SK-N-DZ (cell line): ENCODE data around the gene ZNF672.
A peak's percentile ranks its signal among the peaks of the same experiment; 100 is the strongest.
"Not testable (repeated sequence)": the region's sequence is repeated elsewhere in the genome, so short reads cannot be mapped to it uniquely, and the experiment has no call there.

Experiments used
- DNase-seq: peaks from one replicate; pipeline ENCODE4 v3.0.0-alpha.2; 2015; ENCODE audit warnings: low spot score

ZNF672 gene

DNA sequence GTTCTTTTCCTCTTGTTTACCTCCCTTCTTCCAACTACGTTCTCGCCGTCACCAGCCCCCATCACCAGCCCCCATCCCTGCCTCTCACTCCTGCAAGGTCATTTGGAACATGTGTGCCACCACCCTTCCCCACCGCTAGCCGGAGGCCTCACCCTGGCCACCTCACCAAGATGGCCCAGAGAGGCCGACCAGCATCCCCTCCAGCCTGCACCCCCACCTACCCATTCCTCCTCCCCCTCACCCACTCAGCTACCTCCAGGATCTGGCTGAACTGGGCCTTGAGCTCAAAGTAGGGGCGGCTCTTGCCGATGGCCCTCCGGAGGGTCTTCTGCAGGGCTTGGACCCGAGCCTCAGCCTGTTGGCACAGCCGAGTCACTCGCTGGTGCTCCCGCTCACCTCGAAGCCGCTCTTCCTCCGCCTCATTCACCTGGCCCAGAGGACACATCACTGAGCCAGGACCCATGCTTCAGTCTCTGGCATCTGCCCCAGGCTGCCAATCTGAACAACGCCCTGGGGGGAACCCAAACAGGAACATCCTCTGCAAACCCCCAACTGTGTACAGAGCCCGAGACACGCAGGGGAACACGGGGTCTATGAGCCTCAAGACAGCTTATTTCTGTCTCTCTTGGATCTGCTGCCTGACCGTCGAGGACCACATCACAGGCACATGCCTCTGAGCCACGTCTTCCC is 25.1 kb upstream of the ZNF672 start:
- no peak for DNase-seq

- no peak for DNase-seq
These were observed 24.5 kb upstream of the ZNF672 start for GRCh38 chr1:248813546-248813945.

- DNase-seq: no peak
These were observed 23.7 kb upstream of the ZNF672 start for GRCh38 chr1:248814351-248814750.

DNA sequence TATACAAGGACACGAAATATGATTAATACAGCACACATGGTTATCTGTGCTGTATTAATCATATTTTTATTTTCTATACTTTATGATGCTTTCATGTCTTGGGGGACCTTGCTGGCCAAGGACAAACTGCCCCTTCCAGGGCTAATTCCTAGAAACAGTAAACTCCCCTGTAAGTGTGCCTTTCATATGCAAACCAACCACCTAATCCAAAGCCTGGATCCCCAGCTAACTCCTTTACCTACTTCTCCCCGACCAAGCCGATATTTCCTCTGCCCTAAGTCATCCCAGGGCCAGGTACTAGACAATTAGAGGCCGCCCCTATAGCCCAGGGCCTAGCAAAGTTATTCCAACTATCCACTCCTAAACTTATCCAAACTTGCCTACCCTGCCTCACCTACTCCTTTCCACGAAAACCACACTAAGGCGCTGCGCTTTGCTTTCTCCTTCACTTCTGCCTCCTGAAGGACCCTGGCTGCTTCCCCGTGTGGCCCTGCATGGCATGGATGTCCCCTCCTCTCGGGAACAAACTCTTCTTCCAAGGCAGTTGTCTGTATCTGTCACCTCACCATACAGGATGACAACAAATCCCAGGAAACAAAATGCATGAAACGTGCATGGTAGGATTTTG is 22.5 kb upstream of the ZNF672 start:
- DNase-seq: no peak

- DNase-seq: no peak
These were observed 21.8 kb upstream of the ZNF672 start for GRCh38 chr1:248816042-248816851.

DNA sequence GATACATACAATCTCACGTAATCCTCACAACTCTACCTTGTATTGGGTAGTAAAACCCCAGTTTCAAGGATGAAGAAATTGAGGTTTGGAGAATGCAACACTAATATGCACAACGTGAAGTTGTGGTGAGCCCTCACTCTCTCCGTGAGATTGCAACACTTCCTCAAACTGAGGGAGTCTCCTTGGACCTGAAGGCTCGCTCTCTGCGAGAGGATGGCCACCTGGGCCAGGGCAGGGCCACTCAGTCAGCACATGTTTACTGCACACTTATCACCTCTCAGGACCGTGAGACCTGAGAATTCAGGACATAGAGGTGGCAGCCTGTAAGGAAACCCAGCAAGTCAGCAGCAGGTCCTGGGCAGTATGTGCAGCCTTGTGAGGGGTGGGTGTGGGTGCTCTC is 21.0 kb upstream of the ZNF672 start:
- no peak for DNase-seq

DNA sequence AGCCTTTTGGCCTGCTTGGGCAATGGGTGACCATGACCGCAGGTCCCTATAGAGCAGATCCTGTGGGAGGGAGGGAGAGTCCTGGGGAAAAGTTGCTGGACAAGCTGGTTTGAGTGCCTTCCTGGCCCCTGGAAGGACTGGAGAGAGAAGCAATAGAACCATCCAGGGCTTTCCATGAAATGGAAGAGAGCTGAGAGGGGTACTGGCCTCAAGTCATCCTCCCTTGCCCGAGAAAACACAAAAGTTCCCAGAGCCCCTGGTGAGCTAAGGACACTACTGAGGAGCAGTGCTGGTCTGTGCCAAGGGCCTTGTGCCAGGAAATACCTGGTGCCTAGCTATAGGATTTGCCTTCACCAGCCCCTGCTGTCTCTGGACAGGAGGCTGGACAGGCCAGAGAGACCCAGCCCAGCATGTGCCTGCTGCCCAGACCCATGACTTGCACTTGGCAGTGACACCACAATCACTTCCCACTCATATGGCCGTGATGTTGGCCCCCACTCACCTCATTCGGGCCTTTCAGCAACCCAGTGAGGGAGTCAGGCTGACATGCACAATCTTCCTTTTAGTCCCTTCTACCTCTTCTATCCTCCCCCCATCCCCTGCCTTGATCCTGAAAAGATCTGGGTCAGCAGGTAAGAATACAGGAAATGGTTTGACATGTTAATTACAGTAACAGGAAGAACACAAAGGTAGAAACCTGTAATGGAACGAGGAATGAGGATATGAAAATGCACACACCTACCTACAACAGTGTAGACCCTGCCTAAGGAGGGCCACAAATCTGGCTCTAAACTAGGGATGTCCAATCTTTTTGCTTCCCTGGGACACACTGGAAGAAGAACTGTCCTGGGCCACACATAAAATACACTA is 19.3 kb upstream of the ZNF672 start:
- no peak for DNase-seq

DNA sequence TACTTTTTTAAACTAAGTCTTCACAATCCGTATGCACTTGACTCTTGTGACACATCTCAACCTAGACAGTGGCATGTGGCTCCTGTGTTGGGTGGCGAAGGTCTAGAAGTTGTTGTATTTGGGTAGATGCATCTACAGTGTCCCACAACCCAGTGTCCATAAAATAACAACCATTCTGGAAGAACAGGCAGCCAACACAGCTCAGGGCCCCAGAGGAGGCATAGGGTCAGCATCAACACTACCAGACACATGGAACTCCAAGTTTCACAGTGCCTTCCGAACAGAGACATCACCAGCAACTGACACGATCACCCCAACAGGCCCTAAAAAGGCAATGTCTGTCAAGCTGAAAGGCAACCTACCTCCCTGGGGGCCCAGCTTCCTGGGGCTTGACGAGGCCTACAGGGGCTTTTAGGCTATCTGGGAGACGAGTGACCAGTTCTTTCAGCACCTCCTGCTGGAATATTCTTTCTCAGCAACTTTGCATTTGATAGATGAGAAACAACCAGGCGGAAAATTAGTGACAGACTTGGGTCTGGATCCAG is 17.9 kb upstream of the ZNF672 start:
- DNase-seq: no peak

DNA sequence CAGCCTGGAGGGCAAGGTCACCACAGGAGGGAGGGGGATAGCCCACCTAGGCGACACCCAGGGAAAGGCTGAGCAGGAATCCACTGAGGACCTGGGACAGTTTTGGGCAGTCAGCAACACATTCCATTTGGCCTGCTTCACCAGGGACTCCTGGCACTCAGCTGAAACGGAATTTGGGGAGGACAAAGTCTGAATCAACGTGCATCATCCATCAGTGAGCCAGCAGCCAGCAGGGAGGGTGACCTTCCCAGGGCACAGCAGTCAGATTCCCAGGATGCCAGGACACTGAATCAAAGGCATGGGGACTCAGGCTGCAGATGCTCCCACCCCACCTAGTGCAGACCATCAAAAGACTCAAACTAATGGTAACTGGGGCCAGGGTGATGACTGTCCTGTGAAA is 16.9 kb upstream of the ZNF672 start:
- DNase-seq: no peak

DNA sequence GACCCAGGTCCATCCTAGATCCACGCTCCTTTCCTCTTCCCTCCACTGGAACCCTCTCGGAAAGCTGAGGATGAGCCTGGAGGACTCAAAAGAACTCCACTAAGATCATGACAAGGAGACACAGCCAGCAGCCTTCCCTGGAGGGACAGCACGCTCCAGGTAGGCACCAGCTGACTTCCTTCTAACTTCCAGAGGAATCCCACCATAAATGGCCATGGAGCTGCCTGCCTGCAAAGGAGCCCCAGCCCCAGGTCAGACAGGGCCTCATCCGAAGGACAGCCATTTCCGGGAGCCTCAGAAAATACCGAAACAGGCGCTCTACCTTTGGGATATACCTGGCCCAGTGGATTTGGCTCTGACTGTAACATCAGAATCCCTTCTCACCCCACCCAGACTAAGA is 16.4 kb upstream of the ZNF672 start:
- no peak for DNase-seq

- DNase-seq: no peak
These were observed 15.6 kb upstream of the ZNF672 start for GRCh38 chr1:248822148-248823032.

DNA sequence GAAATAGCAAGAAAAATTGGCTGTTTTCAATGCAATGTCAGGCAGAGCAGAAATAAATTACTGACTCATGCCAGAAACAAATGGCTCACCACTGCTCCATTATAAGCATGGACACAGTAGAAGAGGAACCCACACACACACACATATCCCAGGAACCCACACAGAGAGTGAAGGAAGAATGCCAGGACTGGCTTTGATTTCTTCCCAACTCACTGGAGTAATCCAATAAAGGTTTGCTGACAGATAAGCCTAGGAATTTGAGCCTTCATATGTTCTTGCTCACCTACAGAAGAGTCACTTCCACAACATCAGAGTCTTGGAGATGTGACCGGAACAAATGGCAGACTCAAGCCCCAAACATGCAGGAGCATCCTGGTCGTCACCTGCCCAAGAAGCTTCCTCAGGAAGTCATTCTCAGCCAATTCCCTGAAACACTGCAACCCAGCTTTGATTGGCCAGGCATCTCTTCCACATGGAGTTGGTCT is 14.5 kb upstream of the ZNF672 start:
- no peak for DNase-seq

- DNase-seq: no peak
These were observed 13.7 kb upstream of the ZNF672 start for GRCh38 chr1:248824301-248824700.

GRCh38 chr1:248824701-248825100 is 13.3 kb upstream of the ZNF672 start:
- DNase-seq: no peak

- DNase-seq: no peak
These were observed 12.9 kb upstream of the ZNF672 start for GRCh38 chr1:248825136-248825535.

DNA sequence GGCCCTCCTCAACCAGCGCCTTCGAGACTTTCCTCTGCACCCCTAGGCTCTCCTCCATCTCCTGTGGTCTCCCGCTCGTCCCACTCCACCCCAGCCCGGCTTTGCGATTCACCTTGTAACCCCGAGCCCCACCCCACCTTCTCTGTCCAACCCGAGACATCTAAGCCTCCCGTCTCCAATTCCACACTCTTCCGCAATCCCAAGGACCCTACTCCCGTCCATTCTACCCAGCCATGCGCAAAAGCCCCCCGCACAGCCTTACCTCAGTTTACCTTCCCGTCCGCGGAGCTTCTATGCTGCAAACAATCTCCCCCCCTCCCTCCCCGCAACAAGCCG is 12.5 kb upstream of the ZNF672 start:
- DNase-seq: no peak

- peak; percentile 96 for DNase-seq
These were observed 11.9 kb upstream of the ZNF672 start, which contains the start of gene SH3BP5L for GRCh38 chr1:248825909-248826760. TSS of gene SH3BP5L (minus strand) at chr1:248825915. CDS start at chr1:248824935, 980 bp downstream.

DNA sequence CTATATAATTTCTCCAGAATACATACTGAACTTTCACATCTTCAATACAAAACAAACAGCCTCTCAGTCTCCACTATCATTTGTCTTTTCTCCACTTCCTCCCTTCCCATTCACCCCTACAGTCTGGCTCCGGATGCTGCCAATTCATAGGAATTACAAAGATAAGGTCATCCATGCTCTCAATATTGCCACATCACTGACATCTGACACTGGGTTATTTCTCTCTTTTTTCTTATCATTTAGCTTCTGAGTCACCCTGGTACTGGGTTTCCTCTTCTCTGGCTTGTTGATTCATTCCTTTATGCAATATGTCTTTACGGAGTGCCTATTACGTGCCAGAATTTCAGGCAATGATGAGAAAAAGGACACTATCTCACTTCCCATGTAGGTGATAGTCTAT is 9.2 kb upstream of the ZNF672 start:
- DNase-seq: no peak

DNA sequence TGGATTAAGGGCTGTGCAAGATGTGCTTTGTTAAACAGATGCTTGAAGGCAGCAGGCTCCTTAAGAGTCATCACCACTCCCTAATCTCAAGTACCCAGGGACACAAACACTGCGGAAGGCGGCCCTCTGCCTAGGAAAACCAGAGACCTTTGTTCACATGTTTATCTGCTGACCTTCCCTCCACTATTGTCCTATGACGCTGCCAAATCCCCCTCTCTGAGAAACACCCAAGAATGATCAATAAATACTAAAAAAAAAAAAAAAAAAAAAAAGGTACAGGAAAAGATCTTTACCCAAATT is 7.4 kb upstream of the ZNF672 start:
- not testable (repeated sequence) for DNase-seq

- no peak for DNase-seq
These were observed 6.2 kb upstream of the ZNF672 start for GRCh38 chr1:248831842-248832241.
